ENCODE data around the gene CHRNA4.

DNA sequence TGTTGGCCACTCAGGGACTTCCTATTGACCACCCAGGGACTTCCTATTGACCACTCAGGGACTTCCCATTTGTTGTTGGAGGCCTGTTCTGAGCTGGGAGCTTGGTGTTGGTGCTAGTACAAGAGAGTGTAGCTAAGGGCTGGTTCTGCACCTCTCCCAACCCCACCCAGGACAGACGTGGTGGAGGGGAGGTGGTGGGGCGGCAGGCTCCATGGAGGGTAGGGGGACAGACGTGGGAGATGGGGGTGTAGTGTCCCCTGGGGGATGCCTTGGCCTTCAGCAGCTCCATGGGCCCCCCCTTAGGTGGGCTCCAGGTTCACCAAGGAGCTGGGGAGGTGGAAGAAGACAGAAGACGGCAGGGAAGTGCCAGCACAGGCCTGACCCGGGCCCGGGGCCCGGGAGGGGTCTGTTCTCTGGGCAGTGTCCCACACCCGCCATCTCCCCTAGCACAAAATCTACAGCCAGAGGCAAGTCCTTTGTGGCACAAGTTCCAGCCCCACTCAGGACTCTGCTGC is 33.9 kb downstream of the CHRNA4 start:
- TF ChIP-seq CTCF (IDR thresholded peaks at IDR 0.05) (no peak), POLR2A (IDR thresholded peaks at IDR 0.05) (no peak)
